Esophagus mucosa (tissue), 1 donor: ENCODE results near the gene CNGA1. TPM values are rescaled to one million over a fixed set of nuclear protein-coding genes. Genes with fewer than 3 reads are reported as not detected.
"Not testable (repeated sequence)": the region's sequence is repeated elsewhere in the genome, so short reads cannot be mapped to it uniquely, and the experiment has no call there.

Source experiments
- ATAC-seq: fragments of 200-7000 bp; cut with Tn5 transposase; one replicate; pipeline ENCODE4 v1.9.1; 2020
- total RNA-seq: library from RNA; stranded (reverse); gene quantifications from one replicate; pipeline ENCODE4 v1.2.4, GENCODE V29; 2023
- donor health status: DM: yes; HTN: yes; CAD: no.

Gene CNGA1
- total RNA-seq, 1 donor from 2014 or later: 7.2 TPM

DNA sequence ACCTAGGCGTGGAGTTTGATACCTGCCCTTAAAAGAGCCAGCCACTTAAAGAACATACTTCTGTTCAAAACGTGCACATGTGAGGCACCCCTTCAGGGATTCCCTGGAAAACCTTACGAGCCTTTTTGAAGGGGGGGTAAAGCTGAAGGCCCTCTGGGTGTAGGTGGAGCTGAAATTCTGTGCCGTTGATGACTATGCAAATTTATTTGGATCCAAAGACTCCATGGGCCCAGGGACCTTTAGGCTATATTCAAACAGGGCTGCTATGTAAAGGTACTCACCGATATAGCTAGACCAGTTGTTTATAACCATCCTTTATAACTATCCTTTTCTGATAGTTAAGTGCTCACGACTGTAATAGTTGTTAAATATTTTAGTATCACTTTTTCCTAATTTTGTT is 61.8 kb downstream of the CNGA1 start:
- no peak for ATAC-seq

DNA sequence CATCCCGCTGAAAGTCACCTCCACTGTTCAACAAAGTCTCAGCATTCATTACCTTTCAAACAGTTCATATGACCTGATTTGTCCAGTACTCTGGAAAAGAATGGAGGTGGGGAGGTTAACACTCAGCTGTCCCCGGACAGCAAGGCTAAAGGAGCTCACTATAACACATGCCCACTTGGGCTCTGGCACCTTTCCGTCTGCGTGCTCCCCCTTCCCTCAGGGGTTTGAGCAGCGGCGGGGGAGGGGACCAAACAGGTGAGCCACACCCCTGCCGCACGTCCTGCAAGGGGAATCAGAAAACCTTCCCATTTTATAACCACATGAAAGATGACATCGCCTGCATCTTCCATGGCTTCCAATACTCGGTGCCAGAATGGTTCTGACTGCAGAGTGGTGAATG is 62.2 kb downstream of the CNGA1 start:
- no peak for ATAC-seq

DNA sequence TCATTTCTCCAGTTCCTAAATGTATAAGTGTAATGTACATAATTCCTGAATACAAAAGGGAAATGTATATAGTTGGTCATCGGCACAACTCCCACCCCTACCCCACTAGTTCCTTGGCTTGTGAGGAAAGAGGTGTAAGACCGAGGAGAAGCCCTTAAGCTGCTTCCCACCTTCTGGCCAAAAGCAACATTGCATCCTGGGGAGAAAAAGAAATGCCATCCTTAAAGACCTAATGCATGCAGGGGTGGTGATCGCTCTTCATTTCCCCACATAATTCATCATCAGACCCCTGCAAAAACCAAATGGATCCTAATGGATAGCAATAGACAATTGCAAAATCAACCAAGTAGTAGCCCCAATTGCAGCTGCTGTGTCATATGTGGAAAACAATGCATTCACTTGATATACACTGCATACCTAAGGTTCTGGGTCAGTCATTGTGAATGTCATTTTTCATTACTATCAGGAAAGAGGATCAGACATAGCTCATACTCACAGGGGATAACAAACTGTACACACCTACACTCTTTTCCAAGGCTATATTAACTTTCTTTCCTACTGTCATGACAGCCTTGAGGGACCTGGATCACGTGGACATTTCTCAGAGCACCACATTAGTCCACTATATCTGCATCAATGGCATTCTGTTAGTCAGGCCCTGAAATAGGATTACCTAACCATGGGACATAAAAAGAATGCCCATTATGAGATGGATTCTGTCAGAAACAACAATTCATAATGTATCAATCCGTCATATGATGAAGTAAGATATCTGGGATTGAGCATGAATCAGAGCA is 70.4 kb downstream of the CNGA1 start:
- no peak for ATAC-seq

DNA sequence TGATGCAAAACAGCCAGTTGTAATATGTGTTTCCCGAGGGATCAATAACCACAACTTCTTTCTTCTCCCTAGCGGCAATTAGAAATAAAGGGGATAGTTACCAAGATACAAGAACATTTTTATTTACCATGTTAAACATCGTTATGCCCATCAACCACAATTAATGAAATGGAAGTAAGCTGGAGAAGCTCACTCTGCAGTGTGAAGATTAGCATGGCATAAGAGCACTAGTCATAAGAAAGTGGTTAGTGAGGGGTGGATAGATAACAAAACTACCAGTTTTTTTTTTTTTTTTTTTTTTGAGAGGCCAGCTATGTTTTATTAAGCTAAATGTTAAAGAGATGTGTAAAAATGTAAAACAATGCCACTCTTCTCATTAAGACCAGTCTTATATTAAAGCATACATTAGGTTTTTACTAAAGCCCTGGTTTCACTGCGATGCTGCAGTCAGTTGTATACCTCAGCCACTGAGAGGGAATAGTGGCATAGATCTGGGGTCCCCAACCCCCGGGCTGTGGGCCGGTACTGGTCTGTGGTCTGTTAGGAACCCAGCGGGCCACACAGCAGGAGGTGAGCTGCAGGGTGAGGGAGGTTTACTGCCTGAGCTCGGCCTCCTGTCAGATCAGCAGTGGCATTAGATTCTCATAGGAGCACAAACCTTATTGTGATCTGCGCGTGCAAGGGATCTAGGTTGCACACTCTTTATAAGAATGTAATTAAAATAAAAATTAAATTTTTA is 74.2 kb downstream of the CNGA1 start:
- no peak for ATAC-seq

DNA sequence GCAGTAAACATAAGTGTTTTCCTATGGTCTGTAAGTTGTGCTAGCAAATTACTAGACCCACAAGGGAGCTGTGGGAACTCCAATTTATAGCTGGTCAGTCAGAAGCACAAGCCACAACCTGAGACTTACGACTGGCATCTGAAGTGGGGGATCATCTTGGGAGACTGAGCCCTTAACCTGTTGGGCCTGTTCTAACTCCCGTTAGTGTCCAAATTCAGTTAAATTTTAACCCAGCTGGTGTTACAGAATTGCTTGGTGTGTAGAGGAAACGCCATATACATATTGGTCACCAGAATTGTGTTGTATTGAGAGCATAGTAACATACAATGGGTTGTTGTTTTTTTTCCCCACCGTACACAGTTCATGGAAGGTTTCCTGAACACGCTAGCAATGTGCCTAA is 77.0 kb downstream of the CNGA1 start:
- no peak for ATAC-seq

DNA sequence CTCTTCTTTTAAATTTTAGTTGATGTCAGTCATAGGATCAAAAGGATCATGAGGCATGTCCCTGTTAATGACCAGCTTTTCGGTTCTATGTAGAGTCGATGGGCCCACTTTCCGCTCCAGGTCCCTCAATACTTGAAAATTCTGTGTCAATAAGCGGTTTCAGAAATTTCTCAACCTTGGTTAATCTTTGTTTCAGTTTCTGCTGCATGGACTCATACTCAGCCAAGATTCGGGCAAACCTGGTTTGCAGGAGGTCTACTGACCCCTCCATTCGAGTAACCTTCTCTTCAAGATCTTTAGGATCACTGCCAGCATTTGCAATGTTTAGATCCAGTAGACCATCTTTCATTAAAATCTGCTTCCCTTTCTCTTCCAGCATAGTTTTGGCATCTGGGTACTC is 80.1 kb downstream of the CNGA1 start:
- no peak for ATAC-seq

DNA sequence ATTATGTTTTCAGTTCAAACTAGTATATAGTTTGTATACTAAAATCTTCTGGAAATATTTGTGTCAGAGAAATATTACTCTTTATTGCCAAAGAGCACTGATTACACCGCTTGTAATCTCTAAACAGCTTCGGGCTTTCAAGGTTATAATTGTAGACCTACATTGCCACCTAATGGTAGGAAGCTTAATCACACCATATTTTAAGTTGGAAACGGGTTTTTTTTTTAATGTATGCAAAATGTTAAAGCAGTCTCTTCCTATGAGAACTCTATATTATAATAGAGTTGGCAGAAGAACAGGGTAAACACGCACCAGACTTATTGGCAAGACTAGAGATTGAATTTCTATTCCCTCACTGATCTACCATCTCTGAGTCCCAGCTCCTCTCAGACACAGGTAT is 82.6 kb downstream of the CNGA1 start:
- peak; percentile 36 for ATAC-seq

DNA sequence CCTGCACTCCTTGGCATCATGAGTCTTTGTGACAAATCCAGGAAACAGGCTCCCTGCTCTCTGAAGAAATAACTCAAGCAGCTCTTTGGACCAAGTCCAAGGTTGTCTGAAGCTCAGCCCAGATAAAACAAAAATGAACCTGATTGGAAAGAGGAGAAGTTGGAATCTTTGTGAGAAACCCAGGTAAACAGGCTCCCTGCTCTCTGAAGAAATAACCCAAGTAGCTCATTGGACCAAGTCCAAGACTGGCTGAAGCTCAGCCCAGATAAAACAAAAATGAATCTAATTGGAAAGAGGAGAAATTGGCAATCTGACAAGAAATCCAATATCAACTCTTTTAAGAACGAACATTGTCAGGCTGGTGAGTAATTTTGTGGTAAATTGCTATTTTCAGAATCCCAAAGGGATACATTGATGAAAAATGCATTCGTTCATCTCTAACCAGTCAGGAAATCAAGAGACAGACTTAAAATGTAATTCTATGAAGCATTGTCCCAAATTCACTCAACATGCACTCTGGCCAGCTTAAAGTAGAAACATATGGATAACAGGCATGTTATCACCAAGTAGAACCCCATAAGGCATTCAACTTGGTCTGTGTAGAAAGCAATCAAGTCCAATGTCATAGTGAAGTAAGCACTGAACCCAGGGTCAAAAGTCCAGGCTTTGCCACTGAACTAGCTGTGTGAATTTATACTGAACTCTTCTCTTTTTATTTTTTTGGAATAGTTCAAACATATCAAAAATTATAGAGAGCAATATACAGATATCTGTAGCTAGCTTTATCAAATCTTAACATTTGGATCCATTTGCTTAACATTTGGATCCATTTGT is 85.3 kb downstream of the CNGA1 start:
- no peak for ATAC-seq

DNA sequence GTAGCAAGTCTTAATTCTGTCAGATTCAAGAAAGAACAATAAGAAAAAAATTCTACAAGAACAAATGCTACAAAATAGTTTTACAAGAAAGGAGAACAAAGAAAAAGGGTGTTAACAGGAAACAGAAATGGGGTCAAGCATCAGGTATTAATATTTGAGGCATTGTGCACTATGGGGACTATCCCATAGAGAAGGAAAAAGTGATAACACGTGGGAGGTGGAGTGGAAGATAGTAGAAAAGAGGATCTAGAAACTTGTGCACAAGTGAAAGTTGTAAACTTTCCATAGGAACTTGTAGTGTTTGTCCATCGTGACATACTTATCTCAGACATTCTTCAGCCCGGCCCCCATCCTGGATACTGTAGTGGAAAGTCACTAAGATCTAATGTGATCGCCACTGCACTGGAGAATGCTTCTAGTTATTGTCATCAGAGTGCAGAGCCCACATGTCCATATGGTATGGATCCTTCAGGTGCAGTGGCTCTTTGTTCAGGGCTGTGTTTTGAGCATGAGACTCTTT is 86.7 kb downstream of the CNGA1 start:
- ATAC-seq: no peak

DNA sequence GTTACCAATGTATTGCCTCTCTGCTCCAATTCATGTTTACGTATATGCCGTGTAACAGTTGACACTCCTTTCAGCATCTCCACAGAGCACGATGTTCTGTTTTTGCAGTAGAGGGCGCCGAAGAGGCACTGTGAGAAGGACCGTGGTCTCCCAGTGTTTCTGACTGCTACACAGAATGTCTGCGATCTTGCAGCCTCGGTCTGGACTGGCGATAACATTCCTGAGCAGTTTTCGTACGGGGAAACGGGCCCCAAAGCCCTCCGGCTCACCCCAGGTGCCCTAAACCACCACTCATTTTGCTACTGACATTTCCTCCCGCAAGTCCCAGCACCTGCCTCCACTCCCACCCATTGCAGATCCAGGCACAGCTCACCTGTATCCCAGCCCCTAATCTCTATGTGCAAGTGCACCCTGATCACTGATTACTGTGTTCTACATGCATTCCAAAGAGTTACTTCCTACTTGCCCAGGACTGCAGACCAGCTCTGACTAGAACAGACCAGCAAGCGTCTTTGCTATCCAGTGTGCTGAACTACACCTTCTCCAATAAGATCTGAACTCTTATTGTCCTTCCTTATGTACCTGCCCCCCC is 89.7 kb downstream of the CNGA1 start:
- peak; percentile 84 for ATAC-seq

DNA sequence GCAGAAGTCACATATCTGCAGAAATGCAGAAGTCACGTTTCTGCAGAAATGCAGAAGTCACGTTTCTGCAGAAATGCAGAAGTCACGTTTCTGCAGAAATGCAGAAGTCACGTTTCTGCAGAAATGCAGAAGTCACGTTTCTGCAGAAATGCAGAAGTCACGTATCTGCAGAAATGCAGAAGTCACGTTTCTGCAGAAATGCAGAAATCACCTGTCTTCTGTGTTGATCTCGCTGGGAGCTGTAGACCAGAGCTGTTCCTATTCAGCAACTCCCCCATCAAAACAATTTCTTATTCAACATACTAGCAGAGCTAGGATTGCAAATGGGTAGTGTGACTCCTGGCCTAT is 93.2 kb downstream of the CNGA1 start:
- ATAC-seq: not testable (repeated sequence)

DNA sequence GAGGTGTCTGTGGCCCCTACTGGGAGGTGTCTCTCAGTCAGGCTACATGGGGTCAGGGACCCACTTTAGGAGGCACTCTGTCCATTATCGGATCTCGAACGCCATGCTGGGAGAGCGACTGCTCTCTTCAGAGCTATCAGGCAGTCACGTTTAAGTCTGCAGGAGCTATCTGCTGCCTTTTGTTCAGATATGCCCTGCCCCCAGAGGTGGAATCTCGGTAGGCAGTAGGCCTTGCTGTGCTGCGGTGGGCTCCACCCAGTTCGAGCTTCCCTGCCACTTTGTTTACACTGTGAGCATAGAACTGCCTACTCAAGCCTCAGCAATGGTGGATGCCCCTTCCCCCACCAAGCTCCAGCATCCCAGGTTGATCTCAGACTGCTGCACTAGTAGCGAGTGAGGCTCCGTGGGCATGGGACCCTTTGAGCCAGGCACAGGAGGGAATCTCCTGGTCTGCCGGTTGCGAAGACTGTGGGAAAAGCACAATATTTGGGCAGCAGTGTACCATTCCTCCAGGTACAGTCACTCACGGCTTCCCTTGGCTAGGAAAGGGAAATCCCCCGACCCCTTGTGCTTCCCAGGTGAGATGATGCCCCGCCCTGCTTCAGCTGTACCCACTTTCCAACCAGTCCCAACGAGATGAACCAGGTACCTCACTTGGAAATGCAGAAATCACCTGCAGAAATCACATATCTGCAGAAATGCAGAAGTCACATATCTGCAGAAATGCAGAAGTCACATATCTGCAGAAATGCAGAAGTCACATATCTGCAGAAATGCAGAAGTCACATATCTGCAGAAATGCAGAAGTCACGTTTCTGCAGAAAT is 93.8 kb downstream of the CNGA1 start:
- ATAC-seq: not testable (repeated sequence)

DNA sequence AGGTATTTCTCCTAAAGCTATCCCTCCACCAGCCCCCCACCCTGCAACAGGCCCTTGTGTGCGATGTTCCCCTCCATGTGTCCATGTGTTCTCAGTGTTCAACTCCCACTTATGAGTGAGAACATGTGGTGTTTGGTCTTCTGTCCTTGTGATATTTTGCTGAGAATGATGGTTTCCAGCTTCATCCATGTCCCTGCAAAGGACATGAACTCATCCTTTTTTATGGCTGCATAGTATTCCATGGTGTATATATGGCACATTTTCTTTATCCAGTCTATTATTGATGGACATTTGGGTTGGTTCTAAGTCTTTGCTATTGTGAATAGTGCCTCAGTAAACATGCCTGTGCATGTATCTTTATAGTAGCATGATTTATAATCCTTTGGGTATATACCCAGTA is 99.3 kb downstream of the CNGA1 start:
- ATAC-seq: not testable (repeated sequence)

DNA sequence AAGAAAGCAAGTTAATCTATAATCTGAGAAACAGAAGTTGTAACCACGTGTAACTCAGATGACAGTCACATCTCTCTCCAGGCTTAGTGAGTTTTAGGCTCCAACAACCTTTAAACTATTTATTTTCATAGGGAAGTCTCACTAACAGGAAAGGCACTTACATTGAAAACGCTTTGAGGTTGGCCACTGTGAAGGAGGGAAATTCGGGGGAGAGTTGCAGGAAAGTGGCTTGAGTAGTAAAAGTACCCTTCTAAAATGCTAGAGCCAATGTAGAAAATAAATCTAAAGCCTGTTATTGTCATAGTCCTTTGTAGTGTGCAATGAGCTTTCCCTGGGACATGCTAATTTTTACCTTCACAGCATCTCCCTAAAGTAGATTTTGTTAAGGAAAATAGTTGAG is 101.1 kb downstream of the CNGA1 start:
- no peak for ATAC-seq

DNA sequence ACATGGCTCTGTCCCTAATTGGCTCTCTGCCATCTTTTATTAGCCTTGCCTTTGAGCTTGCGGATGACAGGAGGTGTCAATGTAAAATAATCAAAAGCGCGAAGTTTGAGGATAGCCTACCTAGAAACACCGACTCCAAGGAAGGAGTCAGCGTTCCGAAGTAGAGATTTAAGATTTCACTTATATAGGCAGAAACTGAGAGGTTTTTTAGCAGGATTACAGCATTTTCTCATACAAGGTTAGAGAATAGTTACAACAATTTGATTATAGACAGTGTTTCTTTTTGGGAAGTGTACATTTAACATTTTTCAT is 101.6 kb downstream of the CNGA1 start:
- ATAC-seq: no peak

DNA sequence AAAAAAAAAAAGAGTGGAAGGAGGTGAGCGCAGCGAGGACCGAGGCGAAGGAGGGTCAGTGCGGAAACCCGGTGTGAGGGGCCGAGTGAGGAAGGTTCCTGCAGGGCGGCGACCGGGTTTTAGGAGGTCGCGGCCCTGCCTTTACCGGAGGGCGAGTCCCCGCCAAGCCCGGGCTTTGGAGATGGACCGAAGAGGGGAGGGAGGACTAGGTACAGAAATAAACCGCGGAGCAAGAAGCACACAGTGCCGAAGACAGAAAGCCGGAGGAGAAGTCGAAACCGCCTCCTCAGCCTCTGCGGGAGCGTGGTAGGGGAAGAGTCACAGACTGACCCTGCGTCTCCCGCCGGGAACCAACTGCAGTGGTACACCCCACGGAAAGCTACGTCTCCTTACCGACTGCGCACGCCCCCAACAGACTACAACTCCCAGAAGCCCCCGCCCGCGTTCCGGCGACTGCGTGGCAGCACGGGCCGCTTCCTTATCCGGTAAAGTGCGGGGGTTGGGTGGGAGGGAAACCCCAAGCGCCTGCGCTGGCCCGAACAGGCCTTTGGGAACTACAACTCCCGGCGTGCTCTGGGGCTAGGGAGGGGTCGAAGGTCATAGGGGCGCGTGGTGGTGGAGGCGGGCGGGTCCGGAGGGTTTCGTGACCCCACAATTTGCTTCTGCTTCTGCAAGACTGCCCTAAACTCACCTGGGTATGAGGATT is 102.1 kb downstream of the CNGA1 start, which contains the start of gene NFXL1:
Gene NFXL1 (minus strand): TSS at position 364 of the 706 bp plus-strand sequence. CDS start 380 bp downstream, outside the sequence.
- ATAC-seq: peak; percentile 99

DNA sequence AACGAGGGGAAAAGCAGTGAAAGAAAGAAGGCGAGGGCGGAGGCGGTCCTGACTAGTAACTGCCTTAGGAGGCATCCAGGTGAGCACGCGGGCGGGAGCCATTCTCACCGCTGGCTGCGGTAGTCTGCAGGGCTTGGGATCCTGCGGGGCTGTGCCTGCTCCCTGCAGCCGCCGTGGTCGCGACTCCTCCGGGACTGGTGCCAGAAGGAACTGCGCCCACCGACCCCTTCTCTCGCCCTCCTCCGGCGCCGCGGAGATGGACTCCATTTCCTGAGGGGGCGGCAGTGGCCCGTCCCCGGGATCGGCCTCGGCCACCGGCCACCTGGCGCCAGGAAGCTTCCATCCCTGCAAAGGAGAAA is 102.6 kb downstream of the CNGA1 start:
- ATAC-seq: peak; percentile 50

DNA sequence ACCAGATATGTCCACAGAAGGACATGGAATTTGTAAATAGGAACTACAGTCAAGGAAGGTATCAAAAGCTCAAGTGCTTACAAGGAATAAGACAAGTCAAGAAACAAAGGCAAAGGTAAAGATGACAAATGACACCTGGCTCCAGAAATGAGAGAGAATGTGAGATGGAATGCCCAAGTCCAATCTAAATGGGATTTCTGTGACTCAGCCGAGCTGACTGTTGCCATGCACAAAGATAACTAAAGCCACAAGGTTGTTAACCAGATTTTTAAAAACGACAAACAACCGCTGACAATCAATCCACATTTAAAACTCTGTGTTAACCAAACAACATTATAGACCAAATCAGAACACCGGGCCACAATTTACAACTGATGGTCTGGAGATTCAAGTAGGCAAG is 103.2 kb downstream of the CNGA1 start:
- no peak for ATAC-seq

DNA sequence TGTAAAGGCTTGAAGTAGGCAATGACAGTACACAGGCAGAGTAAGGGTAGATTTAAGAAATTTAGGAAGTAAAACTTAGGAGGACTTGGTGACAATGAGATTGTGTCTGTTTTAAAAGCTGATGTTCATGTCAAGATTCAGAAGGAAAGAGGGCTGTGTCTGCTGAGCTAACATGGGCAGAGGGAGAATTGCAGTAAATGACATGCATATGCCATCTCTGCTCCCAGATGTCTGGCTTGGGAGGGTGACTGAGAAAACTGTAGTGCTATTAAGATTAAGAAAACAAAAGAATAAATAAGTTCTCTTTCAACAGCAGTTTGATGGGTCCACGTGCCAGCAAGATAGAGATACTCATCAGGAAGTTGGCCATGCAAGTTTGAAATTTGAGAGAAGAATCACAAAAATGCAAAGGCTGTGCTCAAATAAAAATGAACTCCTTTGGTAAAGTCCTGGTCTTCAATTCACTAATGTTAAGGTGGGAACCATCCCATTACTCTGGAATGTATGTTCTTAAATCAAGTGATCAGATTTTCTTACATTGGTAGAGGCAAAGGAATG is 109.3 kb downstream of the CNGA1 start:
- no peak for ATAC-seq

DNA sequence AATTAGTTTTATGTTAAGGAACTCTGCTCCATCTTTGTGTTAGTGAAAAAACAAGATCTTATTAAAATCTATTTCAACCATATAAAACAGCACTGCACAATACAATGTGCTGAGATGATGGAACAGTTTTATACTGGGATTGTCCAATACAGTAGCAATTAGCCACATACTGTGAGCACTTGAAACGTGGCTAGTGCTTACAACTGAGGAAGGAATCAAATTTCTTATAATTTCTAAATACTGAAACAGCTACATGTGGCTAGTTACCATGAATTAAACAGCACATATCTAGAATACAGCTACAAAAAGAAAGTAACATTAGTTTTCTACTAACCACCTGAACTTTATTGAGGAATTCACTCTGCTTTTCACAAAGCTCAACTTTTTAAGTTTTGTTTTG is 116.8 kb downstream of the CNGA1 start:
- no peak for ATAC-seq

DNA sequence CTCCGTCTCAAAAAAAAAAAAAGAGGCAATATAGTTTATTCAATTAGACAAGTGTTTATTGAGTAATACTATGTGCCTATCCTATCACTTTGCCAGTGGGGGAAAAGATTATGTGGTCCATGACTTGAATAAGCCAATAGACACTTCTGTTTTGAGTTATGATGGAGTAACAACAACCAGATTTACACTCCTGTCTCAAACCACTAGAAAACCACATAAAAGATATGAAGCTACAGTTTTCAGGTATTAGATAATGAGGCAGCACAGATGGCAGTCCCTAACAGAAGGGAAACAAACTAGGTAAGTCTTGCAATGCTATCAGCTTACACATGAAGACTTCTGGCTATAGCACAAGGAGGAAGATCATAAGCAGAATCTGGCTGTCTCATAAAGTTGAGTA is 124.6 kb downstream of the CNGA1 start:
- no peak for ATAC-seq
